H1 (cell line): ENCODE data around the gene ANKRD11. TPM values are rescaled to one million over a fixed set of nuclear protein-coding genes. Genes with fewer than 3 reads are reported as not detected.

Experiments used
- BRCA1 ChIP-seq: IDR thresholded peaks from 2 replicates; pipeline ENCODE4 v1.6.1; 2012; ENCODE audit warnings: low read depth, low read length, improper control_type of control experiment
- CREB1 ChIP-seq: IDR thresholded peaks from 2 replicates; pipeline ENCODE4 v1.6.1; 2012; ENCODE audit warnings: inconsistent platforms
- NRF1 ChIP-seq: IDR thresholded peaks from 2 replicates; pipeline ENCODE4 v1.6.1; 2011; ENCODE audit warnings: mild to moderate bottlenecking, low read depth, low read length, improper control_type of control experiment
- POLR2AphosphoS5 ChIP-seq: IDR thresholded peaks from 2 replicates; pipeline ENCODE4 v1.6.1; 2011; ENCODE audit warnings: low read depth, low read length
- RFX5 ChIP-seq: IDR thresholded peaks from 2 replicates; pipeline ENCODE4 v1.6.1; 2011; ENCODE audit warnings: low read depth, low read length, improper control_type of control experiment, borderline replicate concordance
- SAP30 ChIP-seq: fragments of 300-600 bp; sonication (generic); IDR thresholded peaks from 2 replicates; pipeline ENCODE4 v1.7.1; 2012; ENCODE audit warnings: low read length, moderate library complexity, mild to moderate bottlenecking, inconsistent platforms; ENCODE audit not compliant: insufficient read depth, insufficient replicate concordance
- polyA plus RNA-seq, 7 experiments: library from polyadenylated mRNA; depleted of rRNA in 3 of 7; stranded (reverse) in 5 of 7; unstranded in 2 of 7; fragments of >200 nt in 5 of 7; fragments of 200-250 nt in 2 of 7; gene quantifications; 1 replicate in 5 of 7; 2 replicates in 1 of 7; 4 replicates in 1 of 7; pipeline versions ENCODE4 v1.2.1 to v1.2.3, GENCODE V29; 2011 to 2013; ENCODE audit warnings: missing spikeins in 2 of 7, mixed read lengths in 2 of 7
- total RNA-seq: library from RNA; stranded (reverse); fragmentation: NEBNext Ultra II Directional; extraction: Animal tissue kit (Norgen Biotek cat#: 25700); gene quantifications from 2 replicates; pipeline ENCODE4 v1.2.1, GENCODE V29; 2021

Gene ANKRD11
- total and polyA plus RNA-seq, 2 of the 8 experiments (the other 6 are each of a cell fraction or from before 2014, with no cell fraction given): 46.5 to 142 TPM

DNA sequence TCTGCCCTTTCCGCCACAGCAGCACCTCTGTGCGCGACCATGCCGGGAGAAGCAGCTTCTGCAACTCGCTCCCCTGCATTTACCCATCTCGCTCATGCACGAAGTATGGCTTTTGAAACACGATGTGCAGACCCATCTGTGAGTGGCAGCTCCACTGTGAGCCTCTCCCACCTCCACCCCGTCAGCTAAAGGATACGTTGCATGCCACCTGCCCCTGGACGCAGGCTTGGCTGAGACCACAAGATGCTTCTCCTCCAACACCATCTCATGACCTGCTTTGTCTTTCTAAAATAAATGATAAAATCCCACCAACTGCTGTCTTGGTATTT is 172.0 kb downstream of the ANKRD11 start (continued):
- TF ChIP-seq CREB1 (no peak), BRCA1 (no peak), NRF1 (no peak), SAP30 (no peak), POLR2AphosphoS5 (no peak), RFX5 (no peak)
